ENCODE data around the gene CDK5RAP2.

CDK5RAP2 gene

GRCh38 chr9:120486835-120487234 lies 93.1 kb downstream of the CDK5RAP2 start:
- peaks cover 13 to 18% of the 10 kb centered on the region in 2 donors for H3K36me3 ChIP-seq (ENCODE audit: control insufficient read depth in 2 of 2, insufficient read depth in 2 of 2, low read length in 2 of 2)
- no peak overlapping the region for H3K9ac ChIP-seq (ENCODE audit: low read length in 2 of 2)
- H3K27me3 ChIP-seq (ENCODE audit: control insufficient read depth in 1 of 2, insufficient read depth in 2 of 2, low read length in 2 of 2): no peaks in the 10 kb centered on the region
- H3K9me3 ChIP-seq (ENCODE audit: control insufficient read depth in 2 of 2, low read length in 2 of 2): no peaks in the 10 kb centered on the region
- H3K4me1 ChIP-seq (ENCODE audit: control insufficient read depth, insufficient read depth, low read length): peaks cover 20% of the 10 kb centered on the region
- H3K27ac ChIP-seq (ENCODE audit: low read length): no peak overlapping the region
- H3K4me3 ChIP-seq (ENCODE audit: low read length in 2 of 2): no peak overlapping the region

GRCh38 chr9:120486347-120486746 lies 93.6 kb downstream of the CDK5RAP2 start:
- no peak overlapping the region for H3K9ac ChIP-seq (ENCODE audit: low read length in 2 of 2)
- H3K27ac ChIP-seq (ENCODE audit: low read length): no peak overlapping the region

GRCh38 chr9:120485788-120486187 lies 94.2 kb downstream of the CDK5RAP2 start:
- Histone ChIP-seq H3K4me3 (ENCODE audit: low read length in 2 of 2) (no peak overlapping the region), H3K9ac (ENCODE audit: low read length in 2 of 2) (no peak overlapping the region), H3K27me3 (ENCODE audit: control insufficient read depth in 1 of 2, insufficient read depth in 2 of 2, low read length in 2 of 2) (no peaks in the 10 kb centered on the region), H3K27ac (ENCODE audit: low read length) (peak overlapping the region; percentile 32), H3K9me3 (ENCODE audit: control insufficient read depth in 2 of 2, low read length in 2 of 2) (no peaks in the 10 kb centered on the region), H3K36me3 (ENCODE audit: control insufficient read depth in 2 of 2, insufficient read depth in 2 of 2, low read length in 2 of 2) (peaks cover 13 to 15% of the 10 kb centered on the region in 2 donors), H3K4me1 (ENCODE audit: control insufficient read depth, insufficient read depth, low read length) (peaks cover 25% of the 10 kb centered on the region)

More at GRCh38 chr9:120486347-120486746, 93.6 kb downstream of the CDK5RAP2 start:
- Histone ChIP-seq H3K9me3 (ENCODE audit: control insufficient read depth in 2 of 2, low read length in 2 of 2) (no peaks in the 10 kb centered on the region), H3K4me3 (ENCODE audit: low read length in 2 of 2) (no peak overlapping the region), H3K27me3 (ENCODE audit: control insufficient read depth in 1 of 2, insufficient read depth in 2 of 2, low read length in 2 of 2) (no peaks in the 10 kb centered on the region), H3K4me1 (ENCODE audit: control insufficient read depth, insufficient read depth, low read length) (peaks cover 21% of the 10 kb centered on the region), H3K36me3 (ENCODE audit: control insufficient read depth in 2 of 2, insufficient read depth in 2 of 2, low read length in 2 of 2) (peaks cover 13 to 18% of the 10 kb centered on the region in 2 donors)

- Histone ChIP-seq H3K9me3 (ENCODE audit: control insufficient read depth in 2 of 2, low read length in 2 of 2) (no peaks in the 10 kb centered on the region), H3K4me1 (ENCODE audit: control insufficient read depth, insufficient read depth, low read length) (peaks cover 27% of the 10 kb centered on the region), H3K9ac (ENCODE audit: low read length in 2 of 2) (no peak overlapping the region), H3K27ac (ENCODE audit: low read length) (no peak overlapping the region), H3K27me3 (ENCODE audit: control insufficient read depth in 1 of 2, insufficient read depth in 2 of 2, low read length in 2 of 2) (no peaks in the 10 kb centered on the region), H3K36me3 (ENCODE audit: control insufficient read depth in 2 of 2, insufficient read depth in 2 of 2, low read length in 2 of 2) (peaks cover 6 to 9% of the 10 kb centered on the region in 2 donors), H3K4me3 (ENCODE audit: low read length in 2 of 2) (no peak overlapping the region)
Observed at GRCh38 chr9:120484162-120484561, 95.8 kb downstream of the CDK5RAP2 start.

GRCh38 chr9:120482424-120483186 lies 97.4 kb downstream of the CDK5RAP2 start:
- Histone ChIP-seq H3K36me3 (ENCODE audit: control insufficient read depth in 2 of 2, insufficient read depth in 2 of 2, low read length in 2 of 2) (peaks cover 0 to 7% of the 10 kb centered on the region in 2 donors), H3K9me3 (ENCODE audit: control insufficient read depth in 2 of 2, low read length in 2 of 2) (no peaks in the 10 kb centered on the region), H3K4me1 (ENCODE audit: control insufficient read depth, insufficient read depth, low read length) (peaks cover 30% of the 10 kb centered on the region), H3K4me3 (ENCODE audit: low read length in 2 of 2) (no peak overlapping the region), H3K27ac (ENCODE audit: low read length) (peak overlapping the region; percentile 53), H3K27me3 (ENCODE audit: control insufficient read depth in 1 of 2, insufficient read depth in 2 of 2, low read length in 2 of 2) (no peaks in the 10 kb centered on the region), H3K9ac (ENCODE audit: low read length in 2 of 2) (no peak overlapping the region)

- H3K27me3 ChIP-seq (ENCODE audit: control insufficient read depth in 1 of 2, insufficient read depth in 2 of 2, low read length in 2 of 2): no peaks in the 10 kb centered on the region
- H3K27ac ChIP-seq (ENCODE audit: low read length): peak overlapping the region; percentile 53
- H3K36me3 ChIP-seq (ENCODE audit: control insufficient read depth in 2 of 2, insufficient read depth in 2 of 2, low read length in 2 of 2): peaks cover 0 to 4% of the 10 kb centered on the region in 2 donors
- no peaks in the 10 kb centered on the region for H3K9me3 ChIP-seq (ENCODE audit: control insufficient read depth in 2 of 2, low read length in 2 of 2)
- no peak overlapping the region for H3K4me3 ChIP-seq (ENCODE audit: low read length in 2 of 2)
- H3K4me1 ChIP-seq (ENCODE audit: control insufficient read depth, insufficient read depth, low read length): peaks cover 37% of the 10 kb centered on the region
- H3K9ac ChIP-seq (ENCODE audit: low read length in 2 of 2): no peak overlapping the region
Observed at GRCh38 chr9:120481846-120482245, 98.1 kb downstream of the CDK5RAP2 start.

- Histone ChIP-seq H3K36me3 (ENCODE audit: control insufficient read depth in 2 of 2, insufficient read depth in 2 of 2, low read length in 2 of 2) (no peaks in the 10 kb centered on the region), H3K27me3 (ENCODE audit: control insufficient read depth in 1 of 2, insufficient read depth in 2 of 2, low read length in 2 of 2) (no peaks in the 10 kb centered on the region), H3K4me3 (ENCODE audit: low read length in 2 of 2) (no peak overlapping the region), H3K27ac (ENCODE audit: low read length) (peak overlapping the region; percentile 37), H3K9ac (ENCODE audit: low read length in 2 of 2) (no peak overlapping the region), H3K9me3 (ENCODE audit: control insufficient read depth in 2 of 2, low read length in 2 of 2) (no peaks in the 10 kb centered on the region), H3K4me1 (ENCODE audit: control insufficient read depth, insufficient read depth, low read length) (peaks cover 34% of the 10 kb centered on the region)
Observed at GRCh38 chr9:120481248-120481647, 98.7 kb downstream of the CDK5RAP2 start.

- H3K4me3 ChIP-seq (ENCODE audit: low read length in 2 of 2): no peak overlapping the region
- no peaks in the 10 kb centered on the region for H3K9me3 ChIP-seq (ENCODE audit: control insufficient read depth in 2 of 2, low read length in 2 of 2)
- H3K9ac ChIP-seq (ENCODE audit: low read length in 2 of 2): no peak overlapping the region
- H3K27me3 ChIP-seq (ENCODE audit: control insufficient read depth in 1 of 2, insufficient read depth in 2 of 2, low read length in 2 of 2): no peaks in the 10 kb centered on the region
- peaks cover 33% of the 10 kb centered on the region for H3K4me1 ChIP-seq (ENCODE audit: control insufficient read depth, insufficient read depth, low read length)
- no peaks in the 10 kb centered on the region for H3K36me3 ChIP-seq (ENCODE audit: control insufficient read depth in 2 of 2, insufficient read depth in 2 of 2, low read length in 2 of 2)
- H3K27ac ChIP-seq (ENCODE audit: low read length): peak overlapping the region; percentile 37
Observed at GRCh38 chr9:120480707-120481106, 99.3 kb downstream of the CDK5RAP2 start.

- Histone ChIP-seq H3K27ac (ENCODE audit: low read length) (no peak overlapping the region), H3K9ac (ENCODE audit: low read length in 2 of 2) (no peak overlapping the region), H3K4me3 (ENCODE audit: low read length in 2 of 2) (no peak overlapping the region), H3K4me1 (ENCODE audit: control insufficient read depth, insufficient read depth, low read length) (peaks cover 31% of the 10 kb centered on the region), H3K27me3 (ENCODE audit: control insufficient read depth in 1 of 2, insufficient read depth in 2 of 2, low read length in 2 of 2) (no peaks in the 10 kb centered on the region), H3K9me3 (ENCODE audit: control insufficient read depth in 2 of 2, low read length in 2 of 2) (no peaks in the 10 kb centered on the region), H3K36me3 (ENCODE audit: control insufficient read depth in 2 of 2, insufficient read depth in 2 of 2, low read length in 2 of 2) (peaks cover 8 to 16% of the 10 kb centered on the region in 2 donors)
Observed at GRCh38 chr9:120478208-120478607, 101.8 kb downstream of the CDK5RAP2 start.

- H3K9ac ChIP-seq (ENCODE audit: low read length in 2 of 2): no peak overlapping the region
Observed at GRCh38 chr9:120477534-120478001, 102.4 kb downstream of the CDK5RAP2 start.

GRCh38 chr9:120475341-120475740 lies 104.6 kb downstream of the CDK5RAP2 start:
- peaks cover 11 to 28% of the 10 kb centered on the region in 2 donors for H3K36me3 ChIP-seq (ENCODE audit: control insufficient read depth in 2 of 2, insufficient read depth in 2 of 2, low read length in 2 of 2)
- H3K27me3 ChIP-seq (ENCODE audit: control insufficient read depth in 1 of 2, insufficient read depth in 2 of 2, low read length in 2 of 2): no peaks in the 10 kb centered on the region
- H3K4me3 ChIP-seq (ENCODE audit: low read length in 2 of 2): no peak overlapping the region
- H3K9me3 ChIP-seq (ENCODE audit: control insufficient read depth in 2 of 2, low read length in 2 of 2): no peaks in the 10 kb centered on the region
- no peak overlapping the region for H3K9ac ChIP-seq (ENCODE audit: low read length in 2 of 2)
- no peak overlapping the region for H3K27ac ChIP-seq (ENCODE audit: low read length)
- H3K4me1 ChIP-seq (ENCODE audit: control insufficient read depth, insufficient read depth, low read length): peaks cover 11% of the 10 kb centered on the region

More at GRCh38 chr9:120477534-120478001, 102.4 kb downstream of the CDK5RAP2 start:
- H3K4me3 ChIP-seq (ENCODE audit: low read length in 2 of 2): no peak overlapping the region
- no peak overlapping the region for H3K27ac ChIP-seq (ENCODE audit: low read length)
- peaks cover 24% of the 10 kb centered on the region for H3K4me1 ChIP-seq (ENCODE audit: control insufficient read depth, insufficient read depth, low read length)
- H3K9me3 ChIP-seq (ENCODE audit: control insufficient read depth in 2 of 2, low read length in 2 of 2): no peaks in the 10 kb centered on the region
- no peaks in the 10 kb centered on the region for H3K27me3 ChIP-seq (ENCODE audit: control insufficient read depth in 1 of 2, insufficient read depth in 2 of 2, low read length in 2 of 2)
- peaks cover 8 to 16% of the 10 kb centered on the region in 2 donors for H3K36me3 ChIP-seq (ENCODE audit: control insufficient read depth in 2 of 2, insufficient read depth in 2 of 2, low read length in 2 of 2)
